H1 (cell line): ENCODE data around the gene TUBA3D. TPM values are rescaled to one million over a fixed set of nuclear protein-coding genes. Genes with fewer than 3 reads are reported as not detected.
"Not testable (repeated sequence)": the region's sequence is repeated elsewhere in the genome, so short reads cannot be mapped to it uniquely, and the experiment has no call there.

Experiments
- CTCF ChIA-PET: fragments of 300-600 bp; sonication (Branson Sonifier 250); formaldehyde crosslinking; loops from one replicate; lab custom pipeline; 2021; ENCODE audit not compliant: partially characterized antibody; lab: Charles Lee
- POLR2A ChIA-PET: fragments of 300-600 bp; sonication (Branson Sonifier 250); formaldehyde crosslinking; loops from one replicate; lab custom pipeline; 2021; ENCODE audit warnings: inconsistent platforms; ENCODE audit not compliant: partially characterized antibody; lab: Charles Lee
- DNase-seq, 2 experiments: peaks; one replicate each; pipeline versions ENCODE4 v3.0.0 to v3.0.0-alpha.2; 2010 to 2022; ENCODE audit warnings: low spot score in 2 of 2, low read depth in 1 of 2, mixed read lengths in 1 of 2
- FAIRE-seq: peaks from 2 replicates; lab custom pipeline; 2011; peaks lifted over from hg19 to GRCh38; lab: Jason Lieb, UNC
- H2AFZ ChIP-seq: 2 replicates; pipeline ENCODE4 v1.8.1; 2012; ENCODE audit warnings: low read length, inconsistent platforms
- H2AK5ac ChIP-seq: 2 replicates; pipeline ENCODE4 v1.6.1; 2013; ENCODE audit warnings: low read depth, low read length
- H2BK120ac ChIP-seq: replicated peaks from 2 replicates; pipeline ENCODE3; 2013; ENCODE audit warnings: low read depth, low read length, inconsistent platforms
- H2BK12ac ChIP-seq: 2 replicates; pipeline ENCODE4 v1.6.1; 2013; ENCODE audit warnings: low read depth, low read length
- H2BK15ac ChIP-seq: 2 replicates; pipeline ENCODE4 v1.6.1; 2013; ENCODE audit warnings: low read length
- H2BK20ac ChIP-seq: 2 replicates; pipeline ENCODE4 v1.6.1; 2013; ENCODE audit warnings: low read length
- H2BK5ac ChIP-seq: 2 replicates; pipeline ENCODE4 v1.6.1; 2013; ENCODE audit warnings: low read depth, low read length
- H3K14ac ChIP-seq: 2 replicates; pipeline ENCODE4 v1.6.1; 2013; ENCODE audit warnings: inconsistent platforms; ENCODE audit not compliant: insufficient read length
- H3K18ac ChIP-seq: 2 replicates; pipeline ENCODE4 v1.6.1; 2013; ENCODE audit warnings: low read length; ENCODE audit errors: extremely low read depth
- H3K23ac ChIP-seq: 2 replicates; pipeline ENCODE4 v1.6.1; 2013; ENCODE audit warnings: inconsistent platforms; ENCODE audit not compliant: insufficient read length
- H3K23me2 ChIP-seq: 2 replicates; pipeline ENCODE4 v1.6.1; 2013; ENCODE audit warnings: low read depth, low read length
- H3K27ac ChIP-seq: 2 replicates; pipeline ENCODE4 v1.6.1; 2011; ENCODE audit warnings: low read depth, low read length, inconsistent platforms
- H3K27me3 ChIP-seq, 4 experiments: replicated peaks in 1 of 4; 1 replicate in 1 of 4; 2 replicates in 3 of 4; pipeline versions ENCODE4 v1.6.1 to v1.8.1; 2011 to 2013; ENCODE audit warnings: low read length in 3 of 4, mild to moderate bottlenecking in 3 of 4, inconsistent platforms in 2 of 4, mixed read lengths in 2 of 4, moderate library complexity in 1 of 4; ENCODE audit not compliant: control insufficient read depth in 3 of 4, insufficient read depth in 3 of 4; ENCODE audit errors: extremely low read depth in 1 of 4
- H3K36me3 ChIP-seq, 4 experiments: 2 replicates each; pipeline versions ENCODE4 v1.6.1 to v1.8.1; 2011 to 2013; ENCODE audit warnings: mild to moderate bottlenecking in 4 of 4, low read length in 3 of 4, moderate library complexity in 2 of 4, control low read depth in 1 of 4, inconsistent platforms in 1 of 4; ENCODE audit not compliant: insufficient read depth in 4 of 4, control insufficient read depth in 2 of 4
- H3K4ac ChIP-seq: replicated peaks from 2 replicates; pipeline ENCODE3; 2013; ENCODE audit warnings: low read length, low read depth, mixed read lengths, inconsistent platforms; ENCODE audit not compliant: insufficient read length
- H3K4me1 ChIP-seq, 4 experiments: replicated peaks in 1 of 4; 1 replicate in 1 of 4; 2 replicates in 3 of 4; pipeline versions ENCODE4 v1.6.1 to v1.8.1; 2011 to 2013; ENCODE audit warnings: low read length in 3 of 4, inconsistent platforms in 2 of 4, mixed read lengths in 1 of 4; ENCODE audit not compliant: insufficient read depth in 4 of 4, control insufficient read depth in 3 of 4
- H3K4me2 ChIP-seq, 2 experiments: 2 replicates each; pipeline versions ENCODE4 v1.6.1 to v1.8.1; 2011 to 2013; ENCODE audit warnings: low read depth in 2 of 2, low read length in 2 of 2, control low read depth in 1 of 2, inconsistent platforms in 1 of 2, mild to moderate bottlenecking in 1 of 2; ENCODE audit not compliant: insufficient read depth in 1 of 2
- H3K4me3 ChIP-seq, 4 experiments: fragments of 200-600, 300-600 bp in 1 of 4; sonication (generic), shearing (Covaris generic), sonication (Bioruptor Twin) in 1 of 4; 2 replicates each; pipeline versions ENCODE4 v1.5.1 to v1.8.1; 2011 to 2016; ENCODE audit warnings: low read length in 4 of 4, low read depth in 3 of 4, control low read depth in 2 of 4, inconsistent platforms in 2 of 4, mild to moderate bottlenecking in 2 of 4, mixed read lengths in 1 of 4, moderate library complexity in 1 of 4; ENCODE audit not compliant: insufficient read depth in 2 of 4; ENCODE audit errors: extremely low read depth in 1 of 4
- H3K56ac ChIP-seq: replicated peaks from 2 replicates; pipeline ENCODE3; 2013; ENCODE audit warnings: low read depth, mild to moderate bottlenecking, mixed read lengths, low read length, inconsistent platforms; ENCODE audit not compliant: insufficient read length
- H3K79me1 ChIP-seq: 2 replicates; pipeline ENCODE4 v1.6.1; 2013; ENCODE audit warnings: low read depth, low read length, control low read depth
- H3K79me2 ChIP-seq, 2 experiments: 2 replicates each; pipeline versions ENCODE4 v1.6.1 to v1.8.1; 2012 to 2013; ENCODE audit warnings: low read length in 2 of 2, mild to moderate bottlenecking in 2 of 2, inconsistent platforms in 1 of 2; ENCODE audit not compliant: insufficient read depth in 2 of 2, control insufficient read depth in 1 of 2
- H3K9ac ChIP-seq, 4 experiments: replicated peaks in 1 of 4; 1 replicate in 1 of 4; 2 replicates in 3 of 4; pipeline versions ENCODE4 v1.6.1 to v1.8.1; 2011 to 2013; ENCODE audit warnings: low read depth in 3 of 4, low read length in 3 of 4, control low read depth in 2 of 4, mild to moderate bottlenecking in 2 of 4, moderate library complexity in 2 of 4, inconsistent platforms in 1 of 4; ENCODE audit errors: extremely low read depth in 1 of 4
- H3K9me3 ChIP-seq, 2 experiments: 2 replicates each; pipeline versions ENCODE4 v1.6.1 to v1.8.1; 2012 to 2013; ENCODE audit warnings: mild to moderate bottlenecking in 2 of 2, moderate library complexity in 2 of 2, control low read depth in 1 of 2, inconsistent platforms in 1 of 2, low read depth in 1 of 2, low read length in 1 of 2, mixed read lengths in 1 of 2; ENCODE audit not compliant: insufficient read depth in 2 of 2
- H4K20me1 ChIP-seq, 2 experiments: replicated peaks in 1 of 2; 2 replicates each; pipeline versions ENCODE3 to v1.8.1; 2011 to 2013; ENCODE audit warnings: inconsistent platforms in 2 of 2, low read length in 2 of 2, mild to moderate bottlenecking in 1 of 2; ENCODE audit not compliant: insufficient read depth in 2 of 2, control insufficient read depth in 1 of 2
- H4K5ac ChIP-seq: 2 replicates; pipeline ENCODE4 v1.6.1; 2013; ENCODE audit warnings: low read length, low read depth, mixed read lengths, inconsistent platforms; ENCODE audit not compliant: insufficient read length
- H4K8ac ChIP-seq: 2 replicates; pipeline ENCODE4 v1.8.0; 2013; ENCODE audit warnings: mild to moderate bottlenecking, moderate library complexity, low read length, inconsistent platforms; ENCODE audit not compliant: insufficient read depth; ENCODE audit errors: extremely low read depth
- H4K91ac ChIP-seq: replicated peaks from 2 replicates; pipeline ENCODE3; 2013; ENCODE audit warnings: low read length, mixed read lengths, inconsistent platforms; ENCODE audit not compliant: insufficient read length
- WGBS, 2 experiments: shearing (Covaris generic) in 1 of 2; methylation state at CpG; one replicate each; pipeline versions ENCODE4 v1.1.6 to v1.1.7; 2013 to 2015; ENCODE audit warnings: low lambda C conversion rate in 2 of 2, mixed read lengths in 2 of 2, inconsistent platforms in 1 of 2, low coverage in 1 of 2, missing lambda C conversion rate in 1 of 2; ENCODE audit not compliant: insufficient replicate concordance in 2 of 2, insufficient coverage in 1 of 2, insufficient read length in 1 of 2; ENCODE audit errors: extremely low coverage in 1 of 2, missing lambda C conversion rate in 1 of 2; 5-methylcytosine and 5-hydroxymethylcytosine counted together
- polyA plus RNA-seq, 7 experiments: library from polyadenylated mRNA; depleted of rRNA in 3 of 7; stranded (reverse) in 5 of 7; unstranded in 2 of 7; fragments of >200 nt in 5 of 7; fragments of 200-250 nt in 2 of 7; gene quantifications; 1 replicate in 5 of 7; 2 replicates in 1 of 7; 4 replicates in 1 of 7; pipeline versions ENCODE4 v1.2.1 to v1.2.3, GENCODE V29; 2011 to 2013; ENCODE audit warnings: missing spikeins in 2 of 7, mixed read lengths in 2 of 7
- total RNA-seq: library from RNA; stranded (reverse); fragmentation: NEBNext Ultra II Directional; extraction: Animal tissue kit (Norgen Biotek cat#: 25700); gene quantifications from 2 replicates; pipeline ENCODE4 v1.2.1, GENCODE V29; 2021

Gene TUBA3D
- total and polyA plus RNA-seq, 2 of the 8 experiments (the other 6 are each of a cell fraction or from before 2014, with no cell fraction given) = 0.15 TPM; not detected in 1

DNA sequence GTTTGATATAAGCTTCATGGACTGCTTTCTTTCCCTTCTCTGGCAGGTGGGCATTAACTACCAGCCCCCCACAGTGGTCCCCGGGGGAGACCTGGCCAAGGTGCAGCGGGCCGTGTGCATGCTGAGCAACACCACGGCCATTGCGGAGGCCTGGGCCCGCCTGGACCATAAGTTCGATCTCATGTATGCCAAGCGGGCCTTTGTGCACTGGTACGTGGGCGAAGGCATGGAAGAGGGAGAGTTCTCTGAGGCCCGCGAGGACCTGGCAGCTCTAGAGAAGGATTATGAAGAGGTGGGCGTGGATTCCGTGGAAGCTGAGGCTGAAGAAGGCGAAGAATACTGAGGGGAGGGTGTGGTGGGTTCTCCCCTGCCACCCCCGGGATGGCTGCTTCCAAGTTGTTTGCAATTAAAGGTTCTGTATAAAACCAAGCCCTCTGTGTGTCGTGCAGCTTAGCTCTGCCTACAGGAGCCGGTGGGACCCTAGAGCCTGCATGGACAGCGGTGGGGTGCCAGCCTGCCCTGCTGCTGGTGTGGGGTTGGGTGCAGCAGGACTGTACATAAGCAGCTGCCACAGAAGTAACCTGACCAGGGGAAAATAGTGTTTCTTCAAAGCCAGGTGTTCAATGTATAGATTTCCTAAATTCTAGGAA, 6.7 kb downstream of the TUBA3D start:
- not testable (repeated sequence) for H3K9ac ChIP-seq, H3K27me3 ChIP-seq, H2BK5ac ChIP-seq, H4K5ac ChIP-seq, H3K4me2 ChIP-seq, H2AFZ ChIP-seq, H2BK120ac ChIP-seq, H2BK20ac ChIP-seq, H3K4me1 ChIP-seq, H4K20me1 ChIP-seq, H3K4me3 ChIP-seq, H3K27ac ChIP-seq, H2BK15ac ChIP-seq, DNase-seq, FAIRE-seq, H3K9me3 ChIP-seq, H3K4ac ChIP-seq, H2AK5ac ChIP-seq, H3K79me1 ChIP-seq, H3K14ac ChIP-seq, H3K23me2 ChIP-seq, H3K56ac ChIP-seq, H4K8ac ChIP-seq, H3K23ac ChIP-seq, H4K91ac ChIP-seq, H3K79me2 ChIP-seq, H2BK12ac ChIP-seq, H3K18ac ChIP-seq, H3K36me3 ChIP-seq
- CTCF ChIA-PET = interaction anchor here (0.7 to 1.9 kb wide), 3 partner anchors 10 to 69 kb away, joined by 3 to 5 read pairs (median 4); no protein-coding TSS in a partner anchor
- POLR2A ChIA-PET = interaction anchor here (1.5 kb wide), 1 partner anchor 9 kb away, joined by 4 read pairs; the partner anchor contains the start of gene MZT2A
- 95% methylated on average over 17 of the region's 19 CpGs; no CpG with 5 or more reads in 1 of the 2 experiments for WGBS, 2 experiments
